SK-N-MC (cell line): ENCODE data around the gene TNNI3K.

Experiments used
- EZH2 ChIP-seq: fragments of 200-600 bp; sonication (generic); IDR thresholded peaks from one replicate; pipeline ENCODE4 v1.6.1; 2017; ENCODE audit warnings: antibody characterized with exemption
- POLR2AphosphoS5 ChIP-seq: IDR thresholded peaks from 2 replicates; pipeline ENCODE4 v1.6.1; 2012; ENCODE audit warnings: mild to moderate bottlenecking, low read depth, low read length, borderline replicate concordance

GRCh38 chr1:74522148-74522547 is 287.0 kb downstream of the TNNI3K start:
- no peak for TF ChIP-seq EZH2
- no peak for TF ChIP-seq POLR2AphosphoS5
